Dendritic cell treated with granulocyte-macrophage colony-stimulating factor and Interleukin-4, amounts not matched to agents 40 ng/mL and 50 ng/mL, for 4 days (primary cell): ENCODE measurements around the gene CELSR1.
A peak's percentile ranks its signal among the peaks of the same experiment; 100 is the strongest.

Experiments used
- H3K27ac Mint-ChIP-seq: one replicate; pipeline ENCODE4 v1.8.0; 2022; ENCODE audit warnings: mild to moderate bottlenecking, mixed read lengths
- H3K27me3 Mint-ChIP-seq: one replicate; pipeline ENCODE4 v1.8.0; 2022; ENCODE audit warnings: mild to moderate bottlenecking, mixed read lengths
- H3K36me3 Mint-ChIP-seq: one replicate; pipeline ENCODE4 v1.8.0; 2022; ENCODE audit warnings: low read depth, mixed read lengths
- H3K4me1 Mint-ChIP-seq: one replicate; pipeline ENCODE4 v1.8.0; 2022; ENCODE audit warnings: low read depth, mixed read lengths
- H3K4me3 Mint-ChIP-seq: one replicate; pipeline ENCODE4 v1.8.0; 2022; ENCODE audit warnings: mild to moderate bottlenecking, moderate library complexity, mixed read lengths
- H3K9me3 Mint-ChIP-seq: one replicate; pipeline ENCODE4 v1.8.0; 2022; ENCODE audit warnings: mixed read lengths
- intact Hi-C: fragments of 100-400 bp; cut with micrococcal nuclease; formaldehyde crosslinking; loops from one replicate; pipeline ENCODE4 v1.15.0; 2022

The CELSR1 gene

GRCh38 chr22:46579751-46580449, 42.5 kb upstream of the CELSR1 start:
- peak overlapping the region; percentile 92 for H3K27ac Mint-ChIP-seq

GRCh38 chr22:46578824-46579561, 41.6 kb upstream of the CELSR1 start:
- H3K27me3 Mint-ChIP-seq, result peaks cover 9% of the 10 kb centered on the region
- peak overlapping the region; percentile 92 for H3K27ac Mint-ChIP-seq
- peak overlapping the region; percentile 96 for H3K4me3 Mint-ChIP-seq
- no peaks in the 10 kb centered on the region for H3K9me3 Mint-ChIP-seq
- H3K36me3 Mint-ChIP-seq, result peaks cover 43% of the 10 kb centered on the region
- peaks cover 87% of the 10 kb centered on the region for H3K4me1 Mint-ChIP-seq
- intact Hi-C loops, result loop anchor here (5.0 kb wide), 1 partner anchor 93 kb away; no protein-coding TSS in a partner anchor

More at GRCh38 chr22:46579751-46580449, 42.5 kb upstream of the CELSR1 start:
- Mint-ChIP-seq H3K27me3 (peaks cover 9% of the 10 kb centered on the region), H3K36me3 (peaks cover 52% of the 10 kb centered on the region), H3K4me1 (peaks cover 87% of the 10 kb centered on the region), H3K9me3 (no peaks in the 10 kb centered on the region), H3K4me3 (peak overlapping the region; percentile 96)
- intact Hi-C loops, result loop anchor here (5.0 to 10.0 kb wide), 3 partner anchors 42 to 155 kb away; partner anchors contain the start of genes CERK and GRAMD4

GRCh38 chr22:46578251-46578823, 40.9 kb upstream of the CELSR1 start:
- Mint-ChIP-seq H3K27ac (peak overlapping the region; percentile 92), H3K4me3 (peak overlapping the region; percentile 96), H3K4me1 (peaks cover 87% of the 10 kb centered on the region), H3K27me3 (peaks cover 9% of the 10 kb centered on the region), H3K9me3 (no peaks in the 10 kb centered on the region), H3K36me3 (peaks cover 36% of the 10 kb centered on the region)
- intact Hi-C loops, result loop anchor here (5.0 kb wide), 1 partner anchor 94 kb away; no protein-coding TSS in a partner anchor

- H3K27ac Mint-ChIP-seq, result peak overlapping the region; percentile 92
- peaks cover 34% of the 10 kb centered on the region for H3K36me3 Mint-ChIP-seq
- intact Hi-C loops, result loop anchor here (5.0 kb wide), 1 partner anchor 95 kb away; no protein-coding TSS in a partner anchor
- H3K4me3 Mint-ChIP-seq, result peak overlapping the region; percentile 96
- H3K9me3 Mint-ChIP-seq, result no peaks in the 10 kb centered on the region
- H3K27me3 Mint-ChIP-seq, result peaks cover 9% of the 10 kb centered on the region
- H3K4me1 Mint-ChIP-seq, result peaks cover 85% of the 10 kb centered on the region
Observed at GRCh38 chr22:46577368-46578249, 40.2 kb upstream of the CELSR1 start.

GRCh38 chr22:46576556-46577367, 39.3 kb upstream of the CELSR1 start:
- peaks cover 7% of the 10 kb centered on the region for H3K9me3 Mint-ChIP-seq
- intact Hi-C loops, result loop anchor here (5.0 kb wide), 1 partner anchor 96 kb away; no protein-coding TSS in a partner anchor
- H3K4me3 Mint-ChIP-seq, result peak overlapping the region; percentile 75
- H3K36me3 Mint-ChIP-seq, result peaks cover 29% of the 10 kb centered on the region
- H3K27ac Mint-ChIP-seq, result peak overlapping the region; percentile 75
- H3K4me1 Mint-ChIP-seq, result peaks cover 77% of the 10 kb centered on the region
- peaks cover 9% of the 10 kb centered on the region for H3K27me3 Mint-ChIP-seq

- Mint-ChIP-seq H3K36me3 (peaks cover 29% of the 10 kb centered on the region), H3K9me3 (peaks cover 15% of the 10 kb centered on the region), H3K4me1 (peaks cover 70% of the 10 kb centered on the region), H3K27ac (peak overlapping the region; percentile 75), H3K4me3 (peak overlapping the region; percentile 75), H3K27me3 (peaks cover 9% of the 10 kb centered on the region)
- intact Hi-C loops, result loop anchor here (5.0 kb wide), 1 partner anchor 96 kb away; no protein-coding TSS in a partner anchor
Observed at GRCh38 chr22:46575911-46576555, 38.6 kb upstream of the CELSR1 start.

GRCh38 chr22:46574993-46575910, 37.8 kb upstream of the CELSR1 start:
- peaks cover 16% of the 10 kb centered on the region for H3K9me3 Mint-ChIP-seq
- peak overlapping the region; percentile 75 for H3K4me3 Mint-ChIP-seq
- peak overlapping the region; percentile 75 for H3K27ac Mint-ChIP-seq
- H3K36me3 Mint-ChIP-seq, result peaks cover 25% of the 10 kb centered on the region
- peaks cover 62% of the 10 kb centered on the region for H3K4me1 Mint-ChIP-seq
- intact Hi-C loops, result loop anchor here (5.0 kb wide), 1 partner anchor 97 kb away; no protein-coding TSS in a partner anchor
- H3K27me3 Mint-ChIP-seq, result peaks cover 9% of the 10 kb centered on the region

- intact Hi-C loops, result no loop called here
- Mint-ChIP-seq H3K27me3 (peaks cover 12% of the 10 kb centered on the region), H3K9me3 (peaks cover 16% of the 10 kb centered on the region), H3K4me3 (no peak overlapping the region), H3K27ac (peak overlapping the region; percentile 75), H3K36me3 (peaks cover 19% of the 10 kb centered on the region), H3K4me1 (peaks cover 54% of the 10 kb centered on the region)
Observed at GRCh38 chr22:46574438-46574992, 37.1 kb upstream of the CELSR1 start.

GRCh38 chr22:46573781-46574437, 36.5 kb upstream of the CELSR1 start:
- Mint-ChIP-seq H3K36me3 (peaks cover 16% of the 10 kb centered on the region), H3K27ac (peak overlapping the region; percentile 75), H3K9me3 (peaks cover 16% of the 10 kb centered on the region), H3K4me3 (no peak overlapping the region), H3K4me1 (peaks cover 48% of the 10 kb centered on the region), H3K27me3 (peaks cover 12% of the 10 kb centered on the region)
- intact Hi-C loops, result no loop called here

- peak overlapping the region; percentile 75 for H3K27ac Mint-ChIP-seq
Observed at GRCh38 chr22:46572911-46573780, 35.7 kb upstream of the CELSR1 start.

More at GRCh38 chr22:46572911-46573780, 35.7 kb upstream of the CELSR1 start:
- Mint-ChIP-seq H3K36me3 (peaks cover 8% of the 10 kb centered on the region), H3K4me1 (peaks cover 46% of the 10 kb centered on the region), H3K9me3 (peaks cover 16% of the 10 kb centered on the region), H3K4me3 (no peak overlapping the region), H3K27me3 (peaks cover 14% of the 10 kb centered on the region)
- intact Hi-C loops, result no loop called here
